ENCODE data around the gene SLC26A6. TPM values are rescaled to one million over a fixed set of nuclear protein-coding genes. Genes with fewer than 3 reads are reported as not detected.

Gene SLC26A6
- total and polyA plus RNA-seq, 7 experiments from 2014 or later = 3.5 to 37.6 (median 21.0) TPM

DNA sequence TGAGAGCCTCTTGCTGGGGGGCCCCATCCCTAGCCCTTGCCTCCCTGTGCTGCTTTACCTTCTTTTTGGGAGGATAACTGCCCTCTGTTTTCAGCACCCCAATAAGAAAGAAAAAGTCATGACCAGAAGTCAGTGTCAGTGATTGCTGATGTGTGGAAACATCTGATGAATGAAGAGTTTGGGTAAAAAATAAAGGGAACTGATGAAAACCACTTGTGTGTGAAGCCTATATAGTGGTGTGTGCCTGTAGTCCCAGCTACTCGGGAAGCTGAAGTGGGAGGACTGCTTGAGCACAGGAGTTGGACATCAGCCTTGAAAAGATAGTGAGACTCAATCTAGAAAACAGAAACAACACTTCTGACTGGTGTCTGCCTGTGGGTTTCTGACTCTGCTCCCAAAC lies 37.3 kb upstream of the SLC26A6 start:
- Mint-ChIP-seq H3K36me3 (peaks cover 0 to 22% (median 4%) of the 10 kb centered on the region in 5 donors), H3K4me3 (no peak overlapping the region), H3K27me3 (no peaks in the 10 kb centered on the region), H3K27ac (no peak overlapping the region), H3K9me3 (no peaks in the 10 kb centered on the region), H3K4me1 (peaks cover 0 to 3% (median 0%) of the 10 kb centered on the region in 7 donors)
- Histone ChIP-seq H3K9me3 (ENCODE audit: control insufficient read depth in 2 of 3, low read length in 3 of 3) (no peaks in the 10 kb centered on the region), H3K4me3 (ENCODE audit: low read length) (no peak overlapping the region), H3K27me3 (ENCODE audit: control insufficient read depth in 2 of 2, insufficient read depth in 2 of 2, low read length in 2 of 2) (no peaks in the 10 kb centered on the region), H3K36me3 (ENCODE audit: control insufficient read depth in 2 of 3, insufficient read depth in 3 of 3, low read length in 3 of 3) (peaks cover 0 to 8% (median 0%) of the 10 kb centered on the region in 3 experiments), H3K4me1 (ENCODE audit: control insufficient read depth in 2 of 2, insufficient read depth in 2 of 2, low read length in 2 of 2) (no peaks in the 10 kb centered on the region), H3K27ac (ENCODE audit: low read depth, low read length) (no peak overlapping the region)
- DNase-seq = no peak
- intact Hi-C loops (cut with micrococcal nuclease) = no loop called here
- no peak for ATAC-seq
- ChIA-PET CTCF (no interaction called here), POLR2A (no interaction called here)

DNA sequence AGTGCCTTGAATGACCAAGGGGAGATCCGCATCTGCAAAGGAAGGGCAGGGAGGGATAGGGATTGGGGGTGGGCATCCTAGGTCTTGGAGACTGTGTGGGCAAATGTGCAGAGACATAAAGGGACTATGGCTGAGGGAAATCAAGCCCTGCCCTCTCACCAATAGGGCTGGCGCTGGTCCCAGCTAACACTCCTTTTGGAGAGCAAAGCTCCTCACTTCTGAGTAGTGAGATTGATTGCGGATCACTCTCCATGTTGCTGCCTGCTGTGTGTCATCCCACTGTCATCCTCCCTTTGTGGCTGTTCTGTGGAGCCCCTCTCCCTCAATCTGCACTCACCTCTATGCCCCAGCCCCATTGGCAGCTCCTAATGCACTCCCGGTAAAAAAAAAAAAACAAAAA lies 29.7 kb upstream of the SLC26A6 start:
- Histone ChIP-seq H3K27me3 (ENCODE audit: control insufficient read depth in 2 of 2, insufficient read depth in 2 of 2, low read length in 2 of 2) (peaks cover 0 to 15% of the 10 kb centered on the region in 2 donors), H3K4me3 (ENCODE audit: low read length) (no peak overlapping the region), H3K9me3 (ENCODE audit: control insufficient read depth in 2 of 3, low read length in 3 of 3) (no peaks in the 10 kb centered on the region), H3K27ac (ENCODE audit: low read depth, low read length) (no peak overlapping the region), H3K4me1 (ENCODE audit: control insufficient read depth in 2 of 2, insufficient read depth in 2 of 2, low read length in 2 of 2) (peaks cover 12 to 15% of the 10 kb centered on the region in 2 donors), H3K36me3 (ENCODE audit: control insufficient read depth in 2 of 3, insufficient read depth in 3 of 3, low read length in 3 of 3) (no peaks in the 10 kb centered on the region)
- Mint-ChIP-seq H3K27ac (no peak overlapping the region), H3K9me3 (peaks cover 0 to 5% (median 0%) of the 10 kb centered on the region in 11 donors), H3K27me3 (peaks cover 4 to 18% (median 8%) of the 10 kb centered on the region in 5 donors), H3K36me3 (peaks cover 0 to 7% (median 0%) of the 10 kb centered on the region in 5 donors), H3K4me3 (peak overlapping the region in 1 of 10 donors; percentile 80), H3K4me1 (peaks cover 0 to 27% (median 15%) of the 10 kb centered on the region in 7 donors)
- intact Hi-C loops (cut with micrococcal nuclease) = loop anchor here (1.0 to 10.0 kb wide), 6 partner anchors 9 to 420 kb away; partner anchors contain the start of genes IP6K2 (in 1 of the 2), NCKIPSD (in 1 of the 2), SLC26A6 (in 1 of the 2) and UQCRC1 (in 1 of the 2)
- ChIA-PET CTCF (no interaction called here), POLR2A (no interaction called here)
- ATAC-seq (no peak), DNase-seq (no peak)

DNA sequence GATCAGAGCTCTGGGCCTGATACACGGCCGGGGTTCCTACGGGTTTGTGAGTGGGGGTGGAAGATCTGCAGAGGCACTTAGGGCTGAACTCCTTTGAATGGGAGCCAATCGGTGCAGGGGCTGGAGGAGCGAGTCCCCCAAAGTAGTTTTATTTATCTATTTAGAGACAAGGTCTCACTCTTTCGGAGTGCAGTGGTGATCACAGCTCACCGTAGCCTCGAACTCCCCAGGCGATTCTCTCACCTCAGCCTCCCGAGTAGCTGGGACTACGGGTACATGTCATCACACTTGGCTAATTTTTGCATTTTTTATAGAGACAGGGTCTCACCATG lies 29.0 kb upstream of the SLC26A6 start:
- H3K9me3 Mint-ChIP-seq = peaks cover 0 to 6% (median 0%) of the 10 kb centered on the region in 11 donors
- H3K4me1 ChIP-seq (ENCODE audit: control insufficient read depth in 2 of 2, insufficient read depth in 2 of 2, low read length in 2 of 2) = peaks cover 12 to 15% of the 10 kb centered on the region in 2 donors
- intact Hi-C loops (cut with micrococcal nuclease) = loop anchor here (1.0 to 10.0 kb wide), 6 partner anchors 8 to 419 kb away; partner anchors contain the start of genes IP6K2 (in 1 of the 2), NCKIPSD (in 1 of the 2), SLC26A6 (in 1 of the 2) and UQCRC1 (in 1 of the 2)
- H3K4me3 Mint-ChIP-seq = peak overlapping the region; percentile 34 to 89 (median 70)
- peak overlapping the region; percentile 70 for H3K4me3 ChIP-seq (ENCODE audit: low read length)
- ChIA-PET POLR2A (interaction anchor here (2.7 kb wide), 1 partner anchor 29 kb away, joined by 9 read pairs; the partner anchor contains the start of gene SLC26A6), CTCF (interaction anchor here (0.6 kb wide), 2 partner anchors 54 to 263 kb away, joined by 3 read pairs; no protein-coding TSS in a partner anchor)
- ATAC-seq (no peak), DNase-seq (no peak)
- no peak overlapping the region for H3K27ac ChIP-seq (ENCODE audit: low read depth, low read length)
- peaks cover 0 to 6% (median 0%) of the 10 kb centered on the region in 5 donors for H3K36me3 Mint-ChIP-seq
- peaks cover 0 to 29% (median 15%) of the 10 kb centered on the region in 7 donors for H3K4me1 Mint-ChIP-seq
- peaks cover 0 to 15% of the 10 kb centered on the region in 2 donors for H3K27me3 ChIP-seq (ENCODE audit: control insufficient read depth in 2 of 2, insufficient read depth in 2 of 2, low read length in 2 of 2)
- no peaks in the 10 kb centered on the region for H3K9me3 ChIP-seq (ENCODE audit: control insufficient read depth in 2 of 3, low read length in 3 of 3)
- H3K27ac Mint-ChIP-seq = peak overlapping the region in 1 of 9 donors; percentile 91
- no peaks in the 10 kb centered on the region for H3K36me3 ChIP-seq (ENCODE audit: control insufficient read depth in 2 of 3, insufficient read depth in 3 of 3, low read length in 3 of 3)
- peaks cover 4 to 18% (median 10%) of the 10 kb centered on the region in 5 donors for H3K27me3 Mint-ChIP-seq

GRCh38 chr3:48663489-48664312 lies 28.4 kb upstream of the SLC26A6 start:
- Histone ChIP-seq H3K4me3 (ENCODE audit: low read length) (peak overlapping the region; percentile 70), H3K9me3 (ENCODE audit: control insufficient read depth in 2 of 3, low read length in 3 of 3) (no peaks in the 10 kb centered on the region), H3K36me3 (ENCODE audit: control insufficient read depth in 2 of 3, insufficient read depth in 3 of 3, low read length in 3 of 3) (no peaks in the 10 kb centered on the region), H3K4me1 (ENCODE audit: control insufficient read depth in 2 of 2, insufficient read depth in 2 of 2, low read length in 2 of 2) (peaks cover 12 to 15% of the 10 kb centered on the region in 2 donors), H3K27me3 (ENCODE audit: control insufficient read depth in 2 of 2, insufficient read depth in 2 of 2, low read length in 2 of 2) (peaks cover 0 to 15% of the 10 kb centered on the region in 2 donors), H3K27ac (ENCODE audit: low read depth, low read length) (no peak overlapping the region)
- intact Hi-C loops (cut with micrococcal nuclease) = loop anchor here (1.0 to 10.0 kb wide), 6 partner anchors 7 to 419 kb away; partner anchors contain the start of genes IP6K2 (in 2 of the 2), NCKIPSD (in 1 of the 2), SLC26A6 (in 1 of the 2) and UQCRC1 (in 1 of the 2)
- Mint-ChIP-seq H3K36me3 (peaks cover 0 to 6% (median 0%) of the 10 kb centered on the region in 5 donors), H3K4me3 (peak overlapping the region; percentile 34 to 89 (median 70)), H3K27ac (peak overlapping the region in 1 of 9 donors; percentile 91), H3K9me3 (peaks cover 0 to 6% (median 0%) of the 10 kb centered on the region in 11 donors), H3K27me3 (peaks cover 4 to 19% (median 13%) of the 10 kb centered on the region in 5 donors), H3K4me1 (peaks cover 0 to 29% (median 15%) of the 10 kb centered on the region in 7 donors)
- ATAC-seq (peak; percentile 88), DNase-seq (peak; percentile 50 to 94 (median 61))
- CTCF ChIA-PET = interaction anchor here (0.5 to 0.6 kb wide), 5 partner anchors 52 to 403 kb away, joined by 3 to 5 read pairs (median 3); no protein-coding TSS in a partner anchor
- POLR2A ChIA-PET = interaction anchor here (2.7 kb wide), 1 partner anchor 28 kb away, joined by 9 read pairs; the partner anchor contains the start of gene SLC26A6

GRCh38 chr3:48662753-48663488 lies 27.7 kb upstream of the SLC26A6 start, which contains the start of gene CELSR3:
TSS of gene CELSR3 (minus strand) at chr3:48662886. CDS start at chr3:48662634, 252 bp downstream.
- H3K4me1 Mint-ChIP-seq = peaks cover 0 to 29% (median 15%) of the 10 kb centered on the region in 7 donors
- DNase-seq (peak in 3 of 9 donors; percentile 16 to 69 (median 25)), ATAC-seq (peak; percentile 46)
- peak within 1 kb of the TSS; percentile 45 to 89 (median 70) for H3K4me3 Mint-ChIP-seq
- H3K27ac ChIP-seq (ENCODE audit: low read depth, low read length) = no peak within 1 kb of the TSS
- H3K4me1 ChIP-seq (ENCODE audit: control insufficient read depth in 2 of 2, insufficient read depth in 2 of 2, low read length in 2 of 2) = peaks cover 12 to 15% of the 10 kb centered on the region in 2 donors
- peak within 1 kb of the TSS in 3 of 9 donors; percentile 52 to 91 (median 53) for H3K27ac Mint-ChIP-seq
- H3K27me3 Mint-ChIP-seq = peaks cover 4 to 21% (median 13%) of the 10 kb centered on the region in 5 donors
- CTCF ChIA-PET = interaction anchor here (0.5 to 0.6 kb wide), 3 partner anchors 53 to 402 kb away, joined by 3 to 5 read pairs (median 4); no protein-coding TSS in a partner anchor
- intact Hi-C loops (cut with micrococcal nuclease) = loop anchor here in 1 of 2 donors (2.0 to 10.0 kb wide), 2 partner anchors 54 to 418 kb away; partner anchors contain the start of genes IP6K2 and ZNF589
- H3K4me3 ChIP-seq (ENCODE audit: low read length) = peak within 1 kb of the TSS; percentile 70
- peaks cover 0 to 4% (median 0%) of the 10 kb centered on the region in 5 donors for H3K36me3 Mint-ChIP-seq
- H3K9me3 ChIP-seq (ENCODE audit: control insufficient read depth in 2 of 3, low read length in 3 of 3) = no peaks in the 10 kb centered on the region
- H3K27me3 ChIP-seq (ENCODE audit: control insufficient read depth in 2 of 2, insufficient read depth in 2 of 2, low read length in 2 of 2) = peaks cover 0 to 15% of the 10 kb centered on the region in 2 donors
- peaks cover 0 to 6% (median 0%) of the 10 kb centered on the region in 11 donors for H3K9me3 Mint-ChIP-seq
- H3K36me3 ChIP-seq (ENCODE audit: control insufficient read depth in 2 of 3, insufficient read depth in 3 of 3, low read length in 3 of 3) = no peaks in the 10 kb centered on the region
- POLR2A ChIA-PET = interaction anchor here (2.7 kb wide), 1 partner anchor 27 kb away, joined by 9 read pairs; the partner anchor contains the start of gene SLC26A6
